GM12878 (cell line): ENCODE measurements around the gene ARSA. TPM values are rescaled to one million over a fixed set of nuclear protein-coding genes. Genes with fewer than 3 reads are reported as not detected.

Experiments
- ATAC-seq: fragments of 200-7000 bp; cut with Tn5 transposase; 3 replicates; pipeline ENCODE4 v1.9.1; 2020; ENCODE audit warnings: mild to moderate bottlenecking, moderate library complexity
- BruUV-seq: library from RNA; stranded (reverse); fragments of 400-500 nt; replicated peaks from 2 replicates; lab custom pipeline; 2021; lab: Mats Ljungman, UMichigan
- CTCF ChIA-PET: fragments of 300-600 bp; sonication (Branson Sonifier 250); formaldehyde crosslinking; extraction: SDS; loops from one replicate; lab custom pipeline; 2021; ENCODE audit warnings: inconsistent platforms; lab: Yijun Ruan, JAX
- POLR2A ChIA-PET: fragments of 350-600 bp; formaldehyde crosslinking; extraction: SDS; loops from one replicate; lab custom pipeline; 2021; ENCODE audit warnings: inconsistent platforms; lab: Charles Lee
- RAD21 ChIA-PET: fragments of 300-600 bp; sonication (Branson Sonifier 250); formaldehyde crosslinking; loops from one replicate; lab custom pipeline; 2023; ENCODE audit warnings: antibody characterized with exemption; ENCODE audit not compliant: unreplicated experiment; lab: Charles Lee
- SMC1A ChIA-PET: fragments of 300-600 bp; sonication (Branson Sonifier 250); formaldehyde crosslinking; loops from one replicate; lab custom pipeline; 2023; ENCODE audit not compliant: unreplicated experiment, uncharacterized antibody; lab: Charles Lee
- DNase-seq: peaks from one replicate; pipeline ENCODE4 v3.0.0-alpha.2; 2011; ENCODE audit warnings: low read depth, low spot score
- FAIRE-seq: peaks from 3 replicates; lab custom pipeline; 2011; peaks lifted over from hg19 to GRCh38; lab: Jason Lieb, UNC
- H2AFZ ChIP-seq: 2 replicates; pipeline ENCODE4 v1.6.0; 2011; ENCODE audit warnings: low read depth, low read length, control low read depth; ENCODE audit not compliant: control insufficient read depth
- H3K27ac ChIP-seq: 2 replicates; pipeline ENCODE4 v1.5.1; 2011; ENCODE audit warnings: control low read depth; ENCODE audit not compliant: control insufficient read depth, insufficient read depth
- H3K27me3 ChIP-seq, 2 experiments: replicated peaks in 1 of 2; 2 replicates each; pipeline versions ENCODE4 v1.6.0 to v1.6.1; 2011; ENCODE audit warnings: low read length in 1 of 2; ENCODE audit not compliant: control insufficient read depth in 2 of 2, insufficient read depth in 2 of 2
- H3K36me3 ChIP-seq, 2 experiments: 2 replicates each; pipeline ENCODE4 v1.5.1; 2011; ENCODE audit warnings: low read length in 1 of 2; ENCODE audit not compliant: control insufficient read depth in 2 of 2, insufficient read depth in 2 of 2
- H3K4me1 ChIP-seq: 2 replicates; pipeline ENCODE4 v1.6.1; 2011; ENCODE audit warnings: mild to moderate bottlenecking, low read length, moderate library complexity, mixed read lengths; ENCODE audit not compliant: control insufficient read depth, insufficient read depth
- H3K4me2 ChIP-seq: 2 replicates; pipeline ENCODE4 v1.6.0; 2011; ENCODE audit warnings: control low read depth; ENCODE audit not compliant: control insufficient read depth, insufficient read depth
- H3K4me3 ChIP-seq: fragments of 200-600 bp; sonication (generic); 2 replicates; pipeline ENCODE4 v1.5.1; 2016
- H3K79me2 ChIP-seq: 2 replicates; pipeline ENCODE4 v1.6.0; 2011; ENCODE audit warnings: low read length; ENCODE audit not compliant: control insufficient read depth, insufficient read depth
- H3K9ac ChIP-seq: 2 replicates; pipeline ENCODE4 v1.8.0; 2011; ENCODE audit warnings: low read length, control low read depth, mixed read lengths; ENCODE audit not compliant: control insufficient read depth, insufficient read depth
- H3K9me3 ChIP-seq: replicated peaks from 3 replicates; pipeline ENCODE4 v1.5.1; 2011; ENCODE audit warnings: mild to moderate bottlenecking, low read length; ENCODE audit not compliant: control insufficient read depth, insufficient read depth
- H4K20me1 ChIP-seq: 2 replicates; pipeline ENCODE4 v1.6.0; 2011; ENCODE audit not compliant: control insufficient read depth, insufficient read depth
- CEBPB ChIP-seq, 2 experiments: fragments of 150-350 bp in 1 of 2; IDR thresholded peaks; 2 replicates each; pipeline ENCODE4 v1.6.1; 2012 to 2014; ENCODE audit warnings: low read depth in 2 of 2, low read length in 2 of 2, borderline replicate concordance in 1 of 2, inconsistent platforms in 1 of 2
- CHD4 ChIP-seq: fragments of 200-600 bp; sonication (generic); IDR thresholded peaks from 2 replicates; pipeline ENCODE4 v1.6.1; 2016; ENCODE audit warnings: mild to moderate bottlenecking
- E2F4 ChIP-seq: IDR thresholded peaks from 2 replicates; pipeline ENCODE4 v1.6.1; 2012; ENCODE audit warnings: low read depth, low read length, improper control_type of control experiment
- E2F8 ChIP-seq: fragments of 450-650 bp; IDR thresholded peaks from 2 replicates; pipeline ENCODE4 v1.6.1; 2018; ENCODE audit warnings: mild to moderate bottlenecking, low read depth, moderate library complexity; ENCODE audit not compliant: partially characterized antibody
- HCFC1 ChIP-seq: fragments of 150-350 bp; IDR thresholded peaks from 2 replicates; pipeline ENCODE4 v1.6.1; 2014; ENCODE audit warnings: low read length
- IRF3 ChIP-seq: fragments of 450-650 bp; IDR thresholded peaks from 2 replicates; pipeline ENCODE4 v1.6.1; 2014; ENCODE audit warnings: mild to moderate bottlenecking
- MAX ChIP-seq: IDR thresholded peaks from 2 replicates; pipeline ENCODE4 v1.6.1; 2012; ENCODE audit warnings: low read depth, low read length, improper control_type of control experiment
- NKRF ChIP-seq: fragments of 450-650 bp; conservative IDR thresholded peaks from 2 replicates; pipeline ENCODE4 v1.6.1; 2017; ENCODE audit warnings: mild to moderate bottlenecking, moderate library complexity
- POU2F2 ChIP-seq: IDR thresholded peaks from 3 replicates; pipeline ENCODE4 v1.6.1; 2011; ENCODE audit warnings: low read depth, mild to moderate bottlenecking, low read length, borderline replicate concordance
- RAD21 ChIP-seq: IDR thresholded peaks from 2 replicates; pipeline ENCODE4 v1.6.1; 2011; ENCODE audit warnings: mild to moderate bottlenecking, low read depth, low read length, moderate library complexity; ENCODE audit not compliant: insufficient read depth
- RAD51 ChIP-seq: fragments of 450-650 bp; IDR thresholded peaks from 2 replicates; pipeline ENCODE4 v1.6.1; 2016; ENCODE audit warnings: moderate library complexity, mild to moderate bottlenecking, inconsistent platforms
- RFX5 ChIP-seq: IDR thresholded peaks from 2 replicates; pipeline ENCODE4 v1.6.1; 2011; ENCODE audit warnings: low read depth, low read length, improper control_type of control experiment
- SMARCA5 ChIP-seq: fragments of 450-650 bp; IDR thresholded peaks from 2 replicates; pipeline ENCODE4 v1.6.1; 2017; ENCODE audit warnings: mild to moderate bottlenecking
- SUPT20H ChIP-seq: IDR thresholded peaks from 2 replicates; pipeline ENCODE4 v1.6.1; 2011; ENCODE audit warnings: low read depth, mild to moderate bottlenecking, low read length, moderate library complexity, borderline replicate concordance; ENCODE audit not compliant: control insufficient read depth
- WRNIP1 ChIP-seq: IDR thresholded peaks from 2 replicates; pipeline ENCODE4 v1.6.1; 2011; ENCODE audit warnings: low read depth, low read length, improper control_type of control experiment, borderline replicate concordance
- WGBS: methylation state at CpG from one replicate; pipeline ENCODE4 v1.1.6; 2016; ENCODE audit warnings: low lambda C conversion rate; ENCODE audit not compliant: insufficient replicate concordance, insufficient coverage; ENCODE audit errors: missing lambda C conversion rate; 5-methylcytosine and 5-hydroxymethylcytosine counted together
- in situ Hi-C: fragments of 300-500 bp; cut with MboI; formaldehyde crosslinking; loops from 9 replicates; pipeline ENCODE4 v1.14.3; 2018; ENCODE audit warnings: mixed read lengths
- intact Hi-C: fragments of 100-400 bp; cut with micrococcal nuclease; formaldehyde crosslinking; loops from one replicate; pipeline ENCODE4 v1.14.2; 2022; ENCODE audit not compliant: unreplicated experiment
- polyA plus RNA-seq, 11 experiments: library from polyadenylated mRNA; depleted of rRNA in 4 of 11; unstranded in 6 of 11; stranded (reverse) in 5 of 11; fragments of >200 nt; fragmentation: Nextera tagmentation in 4 of 11; fragmentation: Illumina TruSeq in 1 of 11; extraction: Ambion mirVana in 4 of 11; extraction: Trizol in 1 of 11; gene quantifications; 1 replicate in 1 of 11; 2 replicates in 10 of 11; pipeline versions ENCODE4 v1.2.1 to v1.2.3, GENCODE V29; 2011 to 2016; ENCODE audit warnings: inconsistent platforms in 2 of 11, missing spikeins in 2 of 11, low read depth in 1 of 11
- total RNA-seq, 4 experiments: library from RNA; depleted of rRNA in 3 of 4; stranded (reverse); fragments of >200 nt in 3 of 4; fragmentation: Illumina TruSeq in 1 of 4; extraction: Trizol in 1 of 4; gene quantifications; 2 replicates each; pipeline versions ENCODE4 v1.2.1 to v1.2.3, GENCODE V29; 2013 to 2021

Gene ARSA
- total and polyA plus RNA-seq, 10 of the 15 experiments (the other 5 are each of a cell fraction or from before 2014, with no cell fraction given), result 0.39 to 26.3 (median 9.8) TPM

GRCh38 chr22:50656122-50657070 lies 28.4 kb upstream of the ARSA start:
- CTCF ChIA-PET, result no interaction called here

More at GRCh38 chr22:50656122-50657070, 28.4 kb upstream of the ARSA start:
- H3K27me3 ChIP-seq, result peaks cover 0 to 3% of the 10 kb centered on the region in 2 experiments; a peak in 2 of 4 replicates
- intact Hi-C loops, result no loop called here
- no peak for DNase-seq
- H3K9me3 ChIP-seq, result no peaks in the 10 kb centered on the region
- H3K79me2 ChIP-seq, result no peaks in the 10 kb centered on the region
- H3K4me3 ChIP-seq, result no peak overlapping the region
- no peak for TF ChIP-seq SUPT20H
- TF ChIP-seq RAD51, result no peak
- TF ChIP-seq RAD21, result no peak
- TF ChIP-seq MAX, result no peak
- TF ChIP-seq NKRF, result no peak
- no peak for TF ChIP-seq POU2F2
- no peak for TF ChIP-seq IRF3
- no peak for TF ChIP-seq HCFC1
- TF ChIP-seq CEBPB (IDR thresholded peaks at IDR 0.05; ENCODE audit: borderline replicate concordance in 1 of 2, low read depth in 2 of 2, low read length in 2 of 2), result no peak
- TF ChIP-seq E2F8, result no peak
- TF ChIP-seq CHD4, result no peak
- TF ChIP-seq WRNIP1, result no peak
- TF ChIP-seq E2F4, result no peak
- no peak for TF ChIP-seq RFX5
- TF ChIP-seq SMARCA5, result no peak
- no peaks in the 10 kb centered on the region for H3K4me1 ChIP-seq
- no peak overlapping the region for H3K27ac ChIP-seq
- no peak overlapping the region for H3K4me2 ChIP-seq
- no TSS peak for BruUV-seq
- no peak overlapping the region for H3K9ac ChIP-seq
- no peaks in the 10 kb centered on the region for H3K36me3 ChIP-seq
- no peaks in the 10 kb centered on the region for H4K20me1 ChIP-seq
- ATAC-seq, result no peak
- ChIA-PET RAD21 (no interaction called here), SMC1A (no interaction called here), POLR2A (no interaction called here)
- 18% methylated on average over 23 of the region's 23 CpGs for WGBS
- no peak overlapping the region for H2AFZ ChIP-seq
- in situ Hi-C loops, result no loop called here
- no peak for FAIRE-seq
